Measurements from ENCODE around the gene VAX1. TPM values are rescaled to one million over a fixed set of nuclear protein-coding genes. Genes with fewer than 3 reads are reported as not detected.

Gene VAX1
- total RNA-seq, 1 donor from 2014 or later: 4.0 TPM

DNA sequence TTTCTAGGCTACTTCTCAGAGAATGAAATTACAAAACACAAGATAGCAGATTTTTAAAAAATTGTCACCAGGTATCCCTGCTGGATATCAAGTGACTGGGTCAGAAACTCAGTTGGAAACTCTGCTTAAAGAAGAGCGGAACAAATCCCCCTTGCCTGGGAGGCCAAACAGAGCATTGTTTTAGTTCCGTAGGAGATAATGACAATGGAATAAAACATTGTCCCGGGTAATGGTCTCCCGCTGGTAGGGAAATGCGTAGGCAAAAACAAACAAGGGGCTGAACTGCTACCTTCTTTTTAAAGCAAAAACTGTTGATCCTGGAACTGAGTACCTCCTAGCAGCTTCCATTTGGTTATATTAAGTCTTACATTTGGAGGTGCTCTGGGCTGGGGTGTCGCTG is 21.3 kb upstream of the VAX1 start:
- Mint-ChIP-seq H3K27me3 (ENCODE audit: unreplicated experiment) (peaks cover 77% of the 10 kb centered on the region), H3K4me3 (ENCODE audit: unreplicated experiment) (no peak overlapping the region), H3K27ac (ENCODE audit: unreplicated experiment) (no peak overlapping the region), H3K4me1 (ENCODE audit: unreplicated experiment) (peaks cover 14% of the 10 kb centered on the region), H3K9me3 (ENCODE audit: unreplicated experiment) (no peaks in the 10 kb centered on the region), H3K36me3 (ENCODE audit: unreplicated experiment) (no peaks in the 10 kb centered on the region)
- DNase-seq (ENCODE audit: extremely low spot score, unreplicated experiment): no peak
- TF ChIP-seq, protein P1, sequence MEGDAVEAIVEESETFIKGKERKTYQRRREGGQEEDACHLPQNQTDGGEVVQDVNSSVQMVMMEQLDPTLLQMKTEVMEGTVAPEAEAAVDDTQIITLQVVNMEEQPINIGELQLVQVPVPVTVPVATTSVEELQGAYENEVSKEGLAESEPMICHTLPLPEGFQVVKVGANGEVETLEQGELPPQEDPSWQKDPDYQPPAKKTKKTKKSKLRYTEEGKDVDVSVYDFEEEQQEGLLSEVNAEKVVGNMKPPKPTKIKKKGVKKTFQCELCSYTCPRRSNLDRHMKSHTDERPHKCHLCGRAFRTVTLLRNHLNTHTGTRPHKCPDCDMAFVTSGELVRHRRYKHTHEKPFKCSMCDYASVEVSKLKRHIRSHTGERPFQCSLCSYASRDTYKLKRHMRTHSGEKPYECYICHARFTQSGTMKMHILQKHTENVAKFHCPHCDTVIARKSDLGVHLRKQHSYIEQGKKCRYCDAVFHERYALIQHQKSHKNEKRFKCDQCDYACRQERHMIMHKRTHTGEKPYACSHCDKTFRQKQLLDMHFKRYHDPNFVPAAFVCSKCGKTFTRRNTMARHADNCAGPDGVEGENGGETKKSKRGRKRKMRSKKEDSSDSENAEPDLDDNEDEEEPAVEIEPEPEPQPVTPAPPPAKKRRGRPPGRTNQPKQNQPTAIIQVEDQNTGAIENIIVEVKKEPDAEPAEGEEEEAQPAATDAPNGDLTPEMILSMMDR (IDR thresholded peaks at IDR 0.05): no peak

DNA sequence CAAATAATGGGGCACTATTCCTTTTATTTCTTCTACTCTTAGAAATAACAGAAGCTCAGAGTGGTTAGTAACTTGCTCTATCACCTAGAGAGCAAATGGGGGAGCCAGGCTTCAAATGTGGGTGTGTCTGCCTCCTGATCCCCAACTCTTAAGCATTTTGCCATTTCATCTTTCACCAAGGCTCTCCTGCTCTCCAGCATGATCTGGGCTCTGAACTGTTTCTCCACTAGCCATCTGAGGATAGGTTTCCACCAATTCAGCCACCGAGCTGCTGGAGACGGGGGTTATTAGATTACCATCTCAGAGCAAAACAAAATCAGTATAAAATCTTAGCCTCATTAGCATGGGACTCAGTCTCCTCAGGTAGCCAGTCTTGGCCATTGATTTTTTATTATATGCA is 20.2 kb upstream of the VAX1 start:
- TF ChIP-seq, protein P1 (IDR thresholded peaks at IDR 0.05): no peak
- Mint-ChIP-seq H3K36me3 (ENCODE audit: unreplicated experiment) (no peaks in the 10 kb centered on the region), H3K9me3 (ENCODE audit: unreplicated experiment) (no peaks in the 10 kb centered on the region), H3K4me1 (ENCODE audit: unreplicated experiment) (peaks cover 7% of the 10 kb centered on the region), H3K27me3 (ENCODE audit: unreplicated experiment) (peaks cover 71% of the 10 kb centered on the region), H3K27ac (ENCODE audit: unreplicated experiment) (no peak overlapping the region), H3K4me3 (ENCODE audit: unreplicated experiment) (no peak overlapping the region)
- DNase-seq (ENCODE audit: extremely low spot score, unreplicated experiment): no peak

DNA sequence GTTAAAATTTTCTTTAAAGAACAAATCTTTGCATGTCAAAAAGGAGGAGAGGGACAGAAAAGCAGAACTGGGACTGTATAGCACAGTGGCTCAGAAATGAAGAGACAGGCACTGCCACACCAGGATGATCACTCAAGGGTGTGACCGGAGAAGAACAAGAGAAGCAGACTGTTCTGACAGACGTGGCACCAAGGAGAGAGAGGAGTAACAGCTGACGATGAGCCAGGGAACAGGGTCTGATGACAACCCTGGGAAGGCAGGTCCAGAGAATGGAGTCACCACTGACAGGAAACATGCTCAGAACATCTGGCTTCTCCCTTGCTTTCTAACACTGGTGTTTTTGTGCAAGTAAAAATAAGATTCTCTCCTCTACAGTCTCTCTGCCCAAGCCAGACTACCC is 14.6 kb upstream of the VAX1 start:
- H3K27ac Mint-ChIP-seq (ENCODE audit: unreplicated experiment): no peak overlapping the region
- no peak for DNase-seq (ENCODE audit: extremely low spot score, unreplicated experiment)
- H3K4me1 Mint-ChIP-seq (ENCODE audit: unreplicated experiment): no peaks in the 10 kb centered on the region
- no peaks in the 10 kb centered on the region for H3K36me3 Mint-ChIP-seq (ENCODE audit: unreplicated experiment)
- TF ChIP-seq, protein P1 (IDR thresholded peaks at IDR 0.05): no peak
- H3K27me3 Mint-ChIP-seq (ENCODE audit: unreplicated experiment): peaks cover 34% of the 10 kb centered on the region
- H3K4me3 Mint-ChIP-seq (ENCODE audit: unreplicated experiment): no peak overlapping the region
- H3K9me3 Mint-ChIP-seq (ENCODE audit: unreplicated experiment): no peaks in the 10 kb centered on the region

DNA sequence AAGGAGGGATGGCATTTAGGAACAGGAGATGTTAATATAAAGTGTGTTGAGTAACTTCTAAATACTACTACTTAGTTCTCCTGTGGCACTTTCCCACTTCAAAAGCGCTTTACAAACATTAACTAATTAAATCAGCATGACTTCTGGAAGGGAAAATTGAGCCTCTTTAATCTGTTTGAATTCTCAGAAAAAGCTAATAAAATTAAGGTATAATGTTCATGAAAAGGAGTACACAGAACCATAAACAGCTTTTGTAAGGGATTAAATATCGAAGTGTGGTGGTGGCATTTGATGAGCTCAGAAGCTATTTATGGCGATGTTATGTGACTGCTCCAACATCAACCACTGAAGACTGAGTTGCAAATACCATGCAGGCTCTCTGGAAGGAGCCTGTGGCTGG is 10.2 kb upstream of the VAX1 start:
- peaks cover 7% of the 10 kb centered on the region for H3K9me3 Mint-ChIP-seq (ENCODE audit: unreplicated experiment)
- no peak overlapping the region for H3K27ac Mint-ChIP-seq (ENCODE audit: unreplicated experiment)
- H3K4me3 Mint-ChIP-seq (ENCODE audit: unreplicated experiment): no peak overlapping the region
- no peak for DNase-seq (ENCODE audit: extremely low spot score, unreplicated experiment)
- H3K36me3 Mint-ChIP-seq (ENCODE audit: unreplicated experiment): no peaks in the 10 kb centered on the region
- peaks cover 43% of the 10 kb centered on the region for H3K27me3 Mint-ChIP-seq (ENCODE audit: unreplicated experiment)
- no peaks in the 10 kb centered on the region for H3K4me1 Mint-ChIP-seq (ENCODE audit: unreplicated experiment)
- TF ChIP-seq, protein P1 (IDR thresholded peaks at IDR 0.05): no peak

DNA sequence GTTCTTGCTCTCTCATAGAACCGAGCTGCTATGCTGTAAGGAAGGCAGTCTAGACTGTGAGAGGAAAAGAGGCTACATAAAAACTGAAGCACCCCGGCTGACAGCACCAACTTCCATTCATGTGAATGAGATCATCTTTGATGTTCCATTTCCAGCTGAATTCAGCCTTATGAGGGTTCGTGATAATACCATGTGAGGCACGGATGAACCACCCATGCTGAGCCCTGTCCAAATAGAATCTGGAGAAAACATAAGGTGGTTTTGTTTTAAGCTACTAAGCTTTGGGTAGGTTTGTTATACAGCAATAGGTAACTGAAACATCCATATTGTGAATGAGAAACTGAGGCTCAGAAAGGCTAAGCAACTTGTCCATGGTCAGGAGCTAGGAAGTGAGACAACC is 6.9 kb upstream of the VAX1 start:
- H3K4me3 Mint-ChIP-seq (ENCODE audit: unreplicated experiment): no peak overlapping the region
- peaks cover 62% of the 10 kb centered on the region for H3K27me3 Mint-ChIP-seq (ENCODE audit: unreplicated experiment)
- no peak for DNase-seq (ENCODE audit: extremely low spot score, unreplicated experiment)
- no peaks in the 10 kb centered on the region for H3K4me1 Mint-ChIP-seq (ENCODE audit: unreplicated experiment)
- H3K36me3 Mint-ChIP-seq (ENCODE audit: unreplicated experiment): no peaks in the 10 kb centered on the region
- H3K9me3 Mint-ChIP-seq (ENCODE audit: unreplicated experiment): peaks cover 7% of the 10 kb centered on the region
- TF ChIP-seq, protein P1 (IDR thresholded peaks at IDR 0.05): no peak
- H3K27ac Mint-ChIP-seq (ENCODE audit: unreplicated experiment): no peak overlapping the region
